Fibroblast of gingiva (primary cell): Measurements from ENCODE around the gene SUGP1.
A peak's percentile ranks its signal among the peaks of the same experiment; 100 is the strongest.

ENCODE experiments used
- DNase-seq: peaks from one replicate; pipeline ENCODE4 v3.0.0-alpha.2; 2011; ENCODE audit warnings: low read depth

Gene SUGP1

DNA sequence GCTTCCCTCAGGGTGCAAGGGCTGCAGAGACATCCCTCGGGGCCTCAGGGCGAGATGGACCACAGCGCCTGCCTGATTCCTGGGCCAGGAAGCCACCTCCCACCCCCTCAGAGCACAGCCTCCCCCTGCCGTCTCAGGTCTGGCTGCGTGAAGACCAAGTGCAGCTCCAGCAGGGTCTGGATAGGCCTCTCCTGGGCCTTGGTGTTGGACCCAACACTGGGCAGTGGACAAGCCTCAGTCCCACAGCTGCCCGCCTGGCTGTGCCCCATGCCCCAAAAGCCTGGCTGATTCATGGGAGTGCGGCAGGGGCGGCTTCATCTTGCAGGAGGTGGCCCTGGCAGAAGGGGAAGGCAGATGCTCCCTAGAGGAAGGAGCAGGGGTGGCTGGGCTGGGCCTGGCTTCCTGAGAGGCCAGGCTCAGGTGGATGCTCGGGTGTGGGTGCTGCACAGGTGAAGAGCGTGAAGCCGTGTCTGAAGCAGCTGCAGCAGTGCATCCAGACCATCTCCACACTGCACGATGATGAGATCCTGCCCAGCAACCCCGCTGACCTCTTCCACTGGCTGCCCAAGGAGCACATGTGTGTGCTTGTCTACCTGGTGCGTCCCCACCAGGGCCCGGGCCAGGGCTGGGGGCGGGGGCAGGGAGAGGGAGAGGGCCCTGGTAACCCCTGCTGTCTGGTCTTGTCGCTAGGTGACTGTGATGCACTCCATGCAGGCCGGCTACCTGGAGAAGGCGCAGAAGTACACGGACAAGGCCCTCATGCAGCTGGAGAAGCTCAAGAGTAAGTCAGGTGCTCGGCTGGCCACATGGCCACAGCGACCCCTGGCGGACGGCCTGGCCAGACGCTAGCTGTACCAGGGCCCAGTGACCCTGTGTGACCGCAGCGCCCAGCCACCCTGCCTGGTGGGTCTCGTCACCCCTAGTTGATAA, 22.0 kb upstream of the SUGP1 start:
- DNase-seq: peak; percentile 45

- DNase-seq: no peak
These were observed 20.7 kb upstream of the SUGP1 start for GRCh38 chr19:19341026-19341425.

GRCh38 chr19:19338082-19338481, 17.8 kb upstream of the SUGP1 start:
- DNase-seq: peak; percentile 63

GRCh38 chr19:19337120-19337519, 16.8 kb upstream of the SUGP1 start:
- no peak for DNase-seq

GRCh38 chr19:19336597-19336996, 16.3 kb upstream of the SUGP1 start:
- DNase-seq: no peak

GRCh38 chr19:19335408-19336158, 15.3 kb upstream of the SUGP1 start:
- no peak for DNase-seq

GRCh38 chr19:19334989-19335344, 14.7 kb upstream of the SUGP1 start:
- no peak for DNase-seq

DNA sequence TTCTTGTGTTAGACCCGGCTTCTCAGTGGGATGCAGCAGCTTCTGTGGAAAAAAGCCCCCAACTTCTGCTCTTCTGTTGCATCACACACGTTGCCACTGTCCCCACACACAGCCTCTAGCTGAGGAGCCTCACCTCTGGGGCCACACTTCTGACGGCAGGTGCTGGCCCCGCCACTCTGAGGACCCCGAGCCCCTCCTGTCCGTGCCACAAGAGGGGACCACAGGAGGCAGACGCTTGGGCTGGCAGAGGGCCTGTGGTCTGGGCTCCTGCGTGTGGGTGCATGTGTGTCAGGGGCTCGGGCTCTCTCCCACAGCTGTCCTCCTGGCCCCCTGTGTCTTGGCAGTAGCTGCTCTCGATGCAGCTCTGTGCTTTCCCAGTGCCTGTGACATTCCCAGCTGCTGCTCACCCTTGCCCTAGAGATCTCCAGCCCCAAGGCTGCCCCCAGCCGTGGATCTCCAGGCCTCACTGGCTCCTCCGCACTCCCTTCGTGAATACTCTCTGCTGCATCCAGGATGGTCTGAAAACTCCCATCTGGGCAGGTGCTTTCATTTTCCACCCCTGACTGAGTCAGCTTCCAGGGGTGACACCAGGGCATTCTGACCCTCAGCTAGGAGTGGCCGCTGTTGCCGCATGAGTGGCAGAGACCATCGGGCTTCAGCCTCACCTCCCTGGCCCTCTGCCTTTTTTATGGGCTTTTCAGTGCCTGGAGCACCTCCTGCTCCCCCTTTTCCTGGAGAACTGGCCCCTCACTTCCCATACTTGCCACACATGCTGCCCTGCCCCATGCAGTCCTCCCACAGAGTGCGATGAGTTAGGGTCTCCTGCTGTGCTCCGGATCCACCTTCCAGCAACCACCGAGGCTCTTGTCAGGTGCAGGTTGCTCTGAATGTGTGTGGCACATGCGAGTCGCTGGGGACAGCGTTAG, 14.0 kb upstream of the SUGP1 start:
- no peak for DNase-seq

GRCh38 chr19:19329126-19329525, 8.8 kb upstream of the SUGP1 start:
- no peak for DNase-seq

- DNase-seq: no peak
These were observed 7.4 kb upstream of the SUGP1 start for GRCh38 chr19:19327672-19328071.

GRCh38 chr19:19324059-19324770, 3.9 kb upstream of the SUGP1 start:
- DNase-seq: no peak

DNA sequence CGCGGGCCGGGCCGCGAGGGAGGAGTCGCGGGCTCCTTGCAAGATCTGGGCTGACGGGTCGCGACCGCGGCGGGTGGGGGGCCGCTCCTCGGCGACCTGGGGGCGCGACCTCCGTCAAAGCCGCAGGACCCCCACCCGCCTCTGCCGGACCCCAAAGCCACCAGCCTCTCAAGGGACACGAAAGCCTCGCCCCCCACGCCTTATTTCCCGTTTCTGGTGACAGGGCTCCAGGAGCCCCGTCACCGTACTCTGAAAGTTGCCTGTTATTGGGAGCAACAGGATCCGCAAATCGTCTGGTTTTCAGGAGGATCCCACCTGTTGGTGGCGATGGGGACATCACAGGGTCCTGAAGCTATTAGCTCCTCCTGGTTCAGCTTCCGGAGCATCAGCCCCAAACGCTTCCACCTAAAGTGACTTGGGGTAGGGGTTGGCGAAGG, 850 bp upstream of the SUGP1 start:
- no peak for DNase-seq

GRCh38 chr19:19319732-19320360, 463 bp downstream of the SUGP1 start:
- DNase-seq: no peak

DNA sequence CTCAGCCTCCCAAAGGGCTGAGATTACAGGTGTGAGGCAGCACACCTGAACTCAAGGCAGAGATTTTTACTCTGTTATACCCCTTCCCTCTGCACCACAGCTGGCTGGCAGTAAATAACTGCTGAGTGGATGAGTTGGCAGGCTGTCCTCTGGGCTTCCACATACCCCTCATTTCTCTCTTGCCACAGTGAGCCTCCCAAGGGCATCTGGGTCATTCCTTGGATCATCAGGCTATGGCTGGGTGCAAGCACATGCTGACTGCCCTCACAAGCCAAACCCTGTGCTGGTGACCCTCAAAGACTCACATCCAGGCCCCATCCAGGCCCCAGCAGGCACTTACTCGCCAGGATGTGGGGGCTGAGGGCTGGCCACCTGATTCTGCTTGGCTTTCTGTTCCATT, 4.2 kb downstream of the SUGP1 start:
- DNase-seq: no peak

- no peak for DNase-seq
These were observed 4.9 kb downstream of the SUGP1 start for GRCh38 chr19:19315444-19315843.

GRCh38 chr19:19308373-19308772, 11.9 kb downstream of the SUGP1 start:
- DNase-seq: no peak

DNA sequence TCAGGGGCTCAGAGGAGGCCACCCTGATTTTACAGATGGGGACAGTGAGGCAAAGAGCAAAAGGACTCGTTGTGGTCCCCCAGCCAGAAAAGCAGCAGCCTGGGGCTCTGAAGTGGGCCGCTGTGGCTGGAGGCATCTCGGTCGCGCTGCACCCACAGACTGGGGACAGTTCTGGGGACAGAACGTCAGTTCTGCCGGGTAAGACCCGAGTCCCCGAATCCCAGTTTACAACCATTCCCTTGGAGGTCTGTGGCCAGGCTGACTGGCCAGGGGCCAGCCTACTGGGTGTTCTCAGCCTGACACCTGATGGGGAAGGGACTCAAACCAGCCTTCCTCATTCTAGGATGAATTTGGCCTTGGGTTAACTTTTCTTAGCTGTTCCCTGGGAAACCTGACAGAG, 14.1 kb downstream of the SUGP1 start:
- no peak for DNase-seq

GRCh38 chr19:19305696-19306095, 14.6 kb downstream of the SUGP1 start:
- no peak for DNase-seq

- no peak for DNase-seq
These were observed 15.2 kb downstream of the SUGP1 start for GRCh38 chr19:19305066-19305465.

GRCh38 chr19:19304186-19304965, 15.9 kb downstream of the SUGP1 start:
- DNase-seq: no peak
